Stimulated activated CD8-positive, alpha-beta memory T cell treated with anti-CD3 and anti-CD28 coated beads, Interleukin-7, amount 100 ng/mL, for 24 hours (primary cell): ENCODE data around the gene MOB1A.
"Not testable (repeated sequence)": the region's sequence is repeated elsewhere in the genome, so short reads cannot be mapped to it uniquely, and the experiment has no call there.

ENCODE experiments used
- DNase-seq: peaks from one replicate; pipeline ENCODE4 v3.0.0-alpha.2; 2020; ENCODE audit warnings: low read depth

Gene MOB1A

DNA sequence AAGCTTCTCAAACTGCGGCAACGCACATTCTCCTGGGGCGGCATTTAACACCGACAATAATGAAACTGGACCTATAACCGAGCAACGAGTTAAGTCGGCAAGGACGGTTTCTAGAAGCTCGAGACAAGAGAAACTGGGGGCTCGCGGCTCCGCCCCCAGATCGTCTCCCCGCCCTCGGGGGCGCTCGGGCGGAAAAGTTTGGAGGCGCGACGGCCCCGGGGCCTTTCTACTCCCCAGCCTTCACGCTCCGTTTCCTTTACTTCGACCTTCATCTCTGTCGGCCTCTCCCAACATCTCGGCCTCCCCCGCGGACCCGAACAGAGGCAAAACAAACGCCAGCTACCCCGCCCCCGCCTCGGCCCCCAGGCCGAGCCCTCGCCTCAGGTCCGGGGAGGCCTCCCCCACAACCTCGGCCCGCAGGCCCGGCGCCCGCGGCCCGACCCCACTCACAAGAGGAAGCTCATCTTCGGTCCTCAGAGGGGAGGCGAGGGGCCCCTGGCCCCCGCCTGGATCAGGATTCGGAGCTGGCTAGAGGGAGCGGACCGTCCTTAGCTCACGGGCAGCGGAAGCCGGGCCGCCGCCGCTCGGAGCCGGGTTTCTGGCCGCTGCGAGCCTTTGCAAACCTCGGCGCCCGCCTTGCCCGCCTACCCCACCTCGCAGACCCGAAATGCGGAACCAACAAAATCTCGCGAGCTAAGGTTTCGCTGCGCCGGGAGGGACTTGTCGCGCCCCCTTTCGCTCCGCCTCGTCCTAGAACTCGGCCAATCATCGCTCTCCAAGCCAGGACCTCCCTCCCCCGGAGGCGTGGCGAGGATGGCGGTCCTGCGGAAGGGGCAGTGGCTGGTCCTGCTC is at the start of gene MOB1A:
TSS of gene MOB1A (minus strand) at position 669 of the 852 bp plus-strand sequence. CDS start at position 464, 205 bp downstream.
- DNase-seq, result peak; percentile 92

GRCh38 chr2:74227646-74228045 is 49.0 kb upstream of the MOB1A start:
- DNase-seq, result no peak

DNA sequence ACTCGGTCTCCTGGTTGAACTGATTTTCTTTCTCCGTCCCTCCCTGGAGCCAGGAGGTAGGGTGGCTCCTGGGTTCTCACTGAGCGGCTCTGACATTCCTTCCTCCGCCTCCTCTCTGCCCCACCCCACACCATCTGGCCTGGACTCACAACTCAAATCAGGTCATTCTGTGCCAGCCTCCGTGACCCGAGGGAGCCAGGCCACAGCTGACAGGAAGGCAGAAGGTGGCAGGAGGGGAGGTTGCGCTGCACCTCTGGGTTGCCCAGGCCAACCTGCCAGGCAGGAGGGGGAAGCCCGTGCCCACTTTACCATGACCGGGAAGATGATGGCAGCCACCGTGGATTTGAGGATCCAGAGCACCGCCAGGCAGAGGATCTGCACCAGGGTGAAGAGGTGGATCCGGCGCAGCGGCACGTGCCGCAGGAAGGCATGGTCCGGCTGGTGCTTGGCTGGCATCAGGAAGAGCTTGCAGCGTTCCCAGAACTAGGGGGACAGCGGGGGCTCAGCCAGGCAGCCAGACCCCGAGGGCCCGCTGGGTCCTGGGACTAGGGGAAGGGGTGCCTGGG is 48.1 kb upstream of the MOB1A start:
- DNase-seq, result no peak

- DNase-seq, result no peak
These were observed 47.2 kb upstream of the MOB1A start for GRCh38 chr2:74225698-74226459.

- DNase-seq, result no peak
These were observed 45.5 kb upstream of the MOB1A start for GRCh38 chr2:74223941-74224770.

GRCh38 chr2:74222300-74222650 is 43.6 kb upstream of the MOB1A start:
- no peak for DNase-seq

DNA sequence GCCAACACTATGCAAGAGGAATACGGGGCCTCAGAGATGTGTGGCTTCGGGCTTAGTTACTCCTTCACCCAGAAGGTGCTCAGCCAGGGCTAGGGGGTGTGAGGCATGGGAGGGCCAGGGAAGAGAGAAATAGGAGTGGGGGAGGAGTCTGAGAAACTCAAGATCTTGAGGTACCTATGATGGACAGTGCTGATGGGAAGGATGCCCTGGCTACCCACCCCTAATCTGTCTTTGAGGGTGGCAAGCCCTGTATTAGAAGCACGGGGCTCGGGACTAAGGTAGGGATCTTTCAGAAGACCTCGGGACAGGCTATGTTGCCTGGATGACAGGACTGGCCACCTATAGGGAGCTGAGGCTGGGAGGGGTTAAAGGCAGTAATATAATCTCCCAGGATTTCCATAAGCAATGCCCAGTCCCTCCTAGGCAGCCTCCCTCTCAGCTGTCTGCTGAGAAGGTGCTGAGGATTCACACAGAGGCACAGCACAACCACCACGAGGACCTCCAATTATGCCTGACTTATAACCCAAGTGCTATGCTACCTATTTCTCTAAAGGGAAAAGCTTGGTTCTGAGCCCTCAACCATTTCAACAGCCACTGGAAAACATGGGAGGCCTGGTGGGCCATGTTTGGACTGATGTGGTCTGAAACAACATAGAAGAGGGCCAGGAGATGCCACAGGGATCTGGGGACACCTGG is 43.1 kb upstream of the MOB1A start:
- DNase-seq, result no peak

DNA sequence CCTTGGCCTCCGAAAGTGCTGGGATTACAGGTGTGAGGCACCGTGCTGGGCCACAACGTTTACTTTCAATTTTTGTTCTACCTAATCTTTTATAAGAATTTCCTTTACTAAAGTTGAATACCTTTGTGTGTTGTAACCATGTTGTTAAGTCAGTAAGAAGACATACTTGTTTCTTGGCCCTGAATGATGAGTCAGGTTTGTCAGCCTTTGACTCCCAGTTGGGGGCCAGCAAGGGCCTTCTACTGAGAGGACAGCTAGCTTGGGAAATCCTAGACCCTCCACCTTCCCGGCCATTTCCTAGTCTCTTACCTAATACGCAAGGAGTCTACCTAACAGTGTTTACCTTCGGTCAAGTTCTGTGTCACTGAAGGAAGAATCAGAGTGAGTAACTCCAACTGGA is 42.4 kb upstream of the MOB1A start:
- DNase-seq, result no peak

GRCh38 chr2:74219846-74220486 is 41.3 kb upstream of the MOB1A start:
- DNase-seq, result no peak

DNA sequence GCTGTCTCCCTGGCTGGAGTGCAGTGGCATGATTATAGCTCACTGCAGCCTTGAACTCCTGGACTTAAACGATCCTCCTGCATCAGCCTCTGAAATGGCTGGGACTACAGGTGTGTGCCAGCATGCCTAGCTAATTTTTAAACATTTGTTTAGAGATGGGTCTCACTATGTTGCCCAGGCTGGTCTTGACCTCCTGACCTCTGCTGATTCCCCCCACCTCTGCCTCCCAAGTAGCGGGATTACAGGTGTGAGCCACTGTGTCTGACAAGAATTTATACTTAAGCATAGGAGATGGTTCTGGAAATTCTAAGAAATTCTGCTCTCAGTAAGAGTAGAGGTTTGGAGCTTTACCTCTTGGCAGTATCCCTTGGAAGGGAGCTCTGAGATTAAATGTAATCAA is 38.0 kb upstream of the MOB1A start:
- DNase-seq, result no peak

- not testable (repeated sequence) for DNase-seq
These were observed 37.1 kb upstream of the MOB1A start for GRCh38 chr2:74215771-74216170.

- no peak for DNase-seq
These were observed 34.2 kb upstream of the MOB1A start for GRCh38 chr2:74212702-74213410.

DNA sequence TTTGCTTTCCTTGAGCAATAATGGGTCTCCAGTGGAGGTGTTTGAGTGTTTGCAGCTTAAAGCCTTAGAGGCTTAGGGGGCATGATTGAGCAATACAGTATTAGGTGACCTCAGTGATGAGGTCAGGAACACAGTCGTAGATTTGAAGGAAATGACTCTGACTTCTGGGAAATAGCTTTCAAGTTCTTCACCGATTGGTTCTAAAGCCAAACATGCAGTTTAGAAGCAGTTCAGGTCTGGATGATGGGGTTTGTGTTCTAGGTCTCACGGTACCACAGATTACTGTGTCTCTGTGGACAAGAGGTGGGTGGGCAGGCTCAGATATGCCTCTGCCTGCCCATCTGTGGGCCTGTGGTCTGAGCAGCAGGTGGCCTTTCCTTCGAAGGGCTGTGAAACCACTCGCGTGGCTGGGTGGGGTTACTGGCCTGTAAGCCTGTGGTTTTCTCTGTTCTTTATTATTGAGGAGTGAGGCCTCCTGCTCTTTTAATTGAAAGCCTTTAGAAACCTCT is 27.6 kb upstream of the MOB1A start:
- DNase-seq, result no peak

DNA sequence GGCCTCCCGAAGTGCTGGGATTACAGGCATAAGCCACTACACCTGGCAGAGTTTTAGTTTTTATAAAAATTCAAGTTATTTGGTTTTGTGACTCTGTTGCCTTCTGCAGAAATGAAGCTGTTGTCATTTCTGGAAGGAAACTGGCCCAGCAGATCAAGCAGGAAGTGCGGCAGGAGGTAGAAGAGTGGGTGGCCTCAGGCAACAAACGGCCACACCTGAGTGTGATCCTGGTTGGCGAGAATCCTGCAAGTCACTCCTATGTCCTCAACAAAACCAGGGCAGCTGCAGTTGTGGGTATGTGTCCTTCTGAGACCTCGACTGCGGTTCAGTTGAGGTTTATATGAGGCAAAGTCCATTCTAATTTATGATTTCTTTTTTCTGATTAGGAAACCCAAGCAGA is 26.9 kb upstream of the MOB1A start:
- DNase-seq, result no peak

DNA sequence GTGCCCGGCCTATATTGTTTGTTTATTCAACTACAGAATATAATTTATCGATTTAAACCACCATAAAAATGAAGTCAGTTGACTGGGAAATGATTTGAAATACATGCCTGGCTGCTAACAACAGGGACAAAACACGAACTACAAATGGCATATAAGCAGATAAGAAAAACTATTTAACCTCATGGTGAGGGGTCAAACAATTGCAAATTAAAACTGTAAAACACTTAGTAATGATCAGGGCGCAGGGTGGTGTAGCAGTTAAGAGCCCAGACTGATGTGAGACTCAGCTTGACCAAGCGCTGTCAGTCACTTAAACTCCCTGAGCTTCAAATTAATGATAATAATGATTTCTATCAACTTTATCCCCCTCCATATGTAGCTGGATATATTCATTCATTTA is 26.4 kb upstream of the MOB1A start:
- DNase-seq, result no peak

- no peak for DNase-seq
These were observed 25.8 kb upstream of the MOB1A start for GRCh38 chr2:74204436-74204835.

DNA sequence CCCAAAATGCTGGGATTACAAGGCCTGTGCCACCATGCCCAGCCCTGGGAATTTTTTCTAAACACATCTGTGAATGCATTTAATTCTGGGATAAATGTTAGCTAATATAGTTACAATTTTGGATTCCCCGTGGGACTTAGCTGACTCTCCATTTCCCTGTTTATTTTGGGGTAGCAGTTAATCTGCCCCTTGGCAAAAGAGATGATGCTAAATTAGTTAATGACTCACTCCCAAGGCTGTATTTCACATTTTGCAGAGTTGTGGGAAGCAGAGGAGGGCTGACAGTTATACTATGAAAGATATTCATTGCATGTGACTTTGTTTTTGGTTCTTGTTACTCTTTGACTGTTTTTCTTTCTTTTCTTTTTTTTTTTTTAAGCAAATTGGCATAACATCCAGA is 22.9 kb upstream of the MOB1A start:
- DNase-seq, result no peak

DNA sequence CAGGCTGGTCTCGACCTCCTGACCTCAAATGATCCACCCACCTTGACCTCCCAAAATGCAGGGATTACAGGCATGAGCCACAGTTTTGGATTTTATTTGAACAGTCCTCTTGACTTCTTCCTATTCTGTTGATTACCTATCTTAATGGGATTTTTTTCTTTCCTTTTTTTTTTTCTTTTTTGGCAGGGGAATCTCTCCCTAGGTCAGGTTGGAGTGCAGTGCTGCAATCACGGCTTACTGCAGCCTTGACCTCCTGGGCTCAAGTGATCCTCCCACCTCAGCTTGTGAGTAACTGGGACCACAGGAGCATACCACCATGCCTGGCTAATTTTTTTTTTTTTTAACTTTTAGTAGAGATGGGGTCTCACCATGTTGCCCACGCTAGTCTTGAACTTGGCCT is 22.5 kb upstream of the MOB1A start:
- DNase-seq, result no peak

DNA sequence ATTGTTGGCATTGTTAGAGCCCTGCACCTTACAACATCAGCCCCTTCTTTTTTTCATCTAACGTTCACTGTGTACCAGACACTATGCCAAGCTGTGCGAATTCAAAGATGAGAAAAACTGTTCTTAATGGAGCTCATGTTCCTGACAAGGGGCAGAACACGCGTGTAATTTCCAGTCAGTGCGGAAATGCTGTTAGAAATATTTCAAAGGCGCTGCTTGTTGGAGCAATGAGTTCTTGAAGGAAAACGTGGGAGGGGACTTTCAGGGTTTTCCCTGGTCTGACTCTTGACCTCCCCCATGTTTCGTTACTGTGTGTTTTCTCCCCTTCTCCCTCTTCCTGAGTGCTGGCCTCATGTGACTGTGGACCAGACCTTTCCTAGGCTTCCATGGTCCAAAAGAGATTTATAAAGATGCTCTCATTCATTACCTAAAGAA is 21.2 kb upstream of the MOB1A start:
- no peak for DNase-seq

DNA sequence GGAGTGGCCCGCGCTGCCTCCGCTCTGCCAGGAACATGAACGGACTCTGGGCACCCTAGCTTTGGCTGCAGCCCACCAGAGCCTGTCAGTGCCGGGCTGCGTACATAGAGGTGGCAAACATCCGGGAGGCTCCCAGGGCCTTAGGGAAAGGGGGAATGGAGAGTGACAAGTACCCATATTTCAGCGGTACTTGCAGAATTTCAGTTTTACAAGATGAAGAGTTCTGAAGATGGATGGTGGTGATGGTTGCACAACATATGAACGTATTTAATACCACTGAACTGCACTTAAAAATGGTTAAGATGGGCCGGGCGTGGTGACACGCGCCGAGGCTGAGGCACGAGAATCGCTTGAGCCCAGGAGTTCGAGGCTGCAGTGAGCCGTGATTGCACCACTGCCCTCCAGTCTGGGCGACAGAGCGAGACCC is 20.6 kb upstream of the MOB1A start:
- DNase-seq, result no peak
